SU-DHL-6 (cell line): ENCODE results near the gene CCDC13.

Experiments used
- EZH2phosphoT487 ChIP-seq: fragments of 200-600 bp; sonication (generic), shearing (Covaris generic); conservative IDR thresholded peaks from 2 replicates; pipeline ENCODE4 v1.6.1; 2018; ENCODE audit warnings: mild to moderate bottlenecking, antibody characterized with exemption, low read length, moderate library complexity, mixed read lengths
- TF ChIP-seq, protein P1 (sequence below): fragments of 200-600 bp; sonication (generic); IDR thresholded peaks from one replicate; pipeline ENCODE4 v1.5.1; 2017; ENCODE audit warnings: antibody characterized with exemption, mild to moderate bottlenecking, low read length, moderate library complexity; ENCODE audit not compliant: insufficient read depth, poor library complexity, severe bottlenecking

GRCh38 chr3:42749025-42749752 is 23.9 kb downstream of the CCDC13 start:
- TF ChIP-seq, protein P1, sequence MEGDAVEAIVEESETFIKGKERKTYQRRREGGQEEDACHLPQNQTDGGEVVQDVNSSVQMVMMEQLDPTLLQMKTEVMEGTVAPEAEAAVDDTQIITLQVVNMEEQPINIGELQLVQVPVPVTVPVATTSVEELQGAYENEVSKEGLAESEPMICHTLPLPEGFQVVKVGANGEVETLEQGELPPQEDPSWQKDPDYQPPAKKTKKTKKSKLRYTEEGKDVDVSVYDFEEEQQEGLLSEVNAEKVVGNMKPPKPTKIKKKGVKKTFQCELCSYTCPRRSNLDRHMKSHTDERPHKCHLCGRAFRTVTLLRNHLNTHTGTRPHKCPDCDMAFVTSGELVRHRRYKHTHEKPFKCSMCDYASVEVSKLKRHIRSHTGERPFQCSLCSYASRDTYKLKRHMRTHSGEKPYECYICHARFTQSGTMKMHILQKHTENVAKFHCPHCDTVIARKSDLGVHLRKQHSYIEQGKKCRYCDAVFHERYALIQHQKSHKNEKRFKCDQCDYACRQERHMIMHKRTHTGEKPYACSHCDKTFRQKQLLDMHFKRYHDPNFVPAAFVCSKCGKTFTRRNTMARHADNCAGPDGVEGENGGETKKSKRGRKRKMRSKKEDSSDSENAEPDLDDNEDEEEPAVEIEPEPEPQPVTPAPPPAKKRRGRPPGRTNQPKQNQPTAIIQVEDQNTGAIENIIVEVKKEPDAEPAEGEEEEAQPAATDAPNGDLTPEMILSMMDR: no peak
- no peak for TF ChIP-seq EZH2phosphoT487
